ENCODE measurements around the gene UNKL.

Gene UNKL

GRCh38 chr16:1414532-1415260 is at the start of gene UNKL:
UNKL (minus strand) TSS chr16:1414704; CDS start chr16:1414691, 13 bp downstream.
- H3K9me3 ChIP-seq (ENCODE audit: control insufficient read depth, insufficient read depth, low read depth, low read length) = no peaks in the 10 kb centered on the region
- peaks cover 0 to 12% of the 10 kb centered on the region in 2 experiments; a peak in 2 of 3 replicates for H3K36me3 ChIP-seq (ENCODE audit: control insufficient read depth in 2 of 2, insufficient read depth in 1 of 2, low read length in 2 of 2)
- ChIA-PET POLR2A (no interaction called here), CTCF (interaction anchor here (0.6 to 1.5 kb wide), 2 partner anchors 51 to 87 kb away, joined by 4 read pairs; no protein-coding TSS in a partner anchor)
- peak within 1 kb of the TSS; percentile 91 for H3K4me3 ChIP-seq (ENCODE audit: low read depth, low read length)
- H3K27ac ChIP-seq (ENCODE audit: extremely low read depth, low read depth, low read length) = peak within 1 kb of the TSS; percentile 70; the same call in 1 of the 2 replicates
- TF ChIP-seq ZNF580 (tag by site-specific recombination; IDR thresholded peaks at IDR 0.05) (no peak), REPIN1 (tag by site-specific recombination; IDR thresholded peaks at IDR 0.05; ENCODE audit: low read depth) (no peak), ZNF26 (tag by site-specific recombination; IDR thresholded peaks at IDR 0.05) (no peak), ZNF341 (tag by site-specific recombination; IDR thresholded peaks at IDR 0.05; ENCODE audit: low read depth) (peak; percentile 84), ZNF76 (tag by site-specific recombination; IDR thresholded peaks at IDR 0.05; ENCODE audit: borderline replicate concordance, low read depth) (no peak), ZBTB20 (tag by site-specific recombination; IDR thresholded peaks at IDR 0.05) (peak; percentile 29; the same call in 1 of the 2 replicates), ZNF335 (tag by site-specific recombination; conservative IDR thresholded peaks at IDR 0.05) (peak; percentile 23; the same call in 1 of the 2 replicates), ZEB2 (tag by site-specific recombination; IDR thresholded peaks at IDR 0.05) (no peak)
- peaks cover 4% of the 10 kb centered on the region for H3K4me1 ChIP-seq (ENCODE audit: control insufficient read depth, insufficient read depth, low read length)

- POLR2A ChIA-PET = no interaction called here
- Histone ChIP-seq H3K4me1 (ENCODE audit: control insufficient read depth, insufficient read depth, low read length) (no peaks in the 10 kb centered on the region), H3K9me3 (ENCODE audit: control insufficient read depth, insufficient read depth, low read depth, low read length) (no peaks in the 10 kb centered on the region), H3K4me3 (ENCODE audit: low read depth, low read length) (no peak overlapping the region), H3K27ac (ENCODE audit: extremely low read depth, low read depth, low read length) (no peak overlapping the region), H3K36me3 (ENCODE audit: control insufficient read depth in 2 of 2, insufficient read depth in 1 of 2, low read length in 2 of 2) (peaks cover 0 to 53% of the 10 kb centered on the region in 2 experiments; a peak in 1 of 3 replicates)
- CTCF ChIA-PET = no interaction called here
- no peak for TF ChIP-seq ZSCAN23 (tag by site-specific recombination; IDR thresholded peaks at IDR 0.05)
- no peak for TF ChIP-seq ZNF10 (tag by site-specific recombination; IDR thresholded peaks at IDR 0.05)
- TF ChIP-seq ZNF24 (tag by site-specific recombination; IDR thresholded peaks at IDR 0.05) = no peak
- no peak for TF ChIP-seq GLIS2 (tag by site-specific recombination; IDR thresholded peaks at IDR 0.05)
- TF ChIP-seq ZNF133 (tag by site-specific recombination; IDR thresholded peaks at IDR 0.05) = no peak
- TF ChIP-seq KLF17 (tag by site-specific recombination; IDR thresholded peaks at IDR 0.05) = no peak
- TF ChIP-seq ZNF18 (tag by site-specific recombination; IDR thresholded peaks at IDR 0.05) = no peak
- no peak for TF ChIP-seq ZNF624 (tag by site-specific recombination; IDR thresholded peaks at IDR 0.05)
- TF ChIP-seq ZNF175 (tag by site-specific recombination; IDR thresholded peaks at IDR 0.05) = no peak
- no peak for TF ChIP-seq GLI2 (tag by site-specific recombination; IDR thresholded peaks at IDR 0.05; ENCODE audit: borderline replicate concordance, low read depth)
- TF ChIP-seq ZNF335 (tag by site-specific recombination; conservative IDR thresholded peaks at IDR 0.05) = no peak
- no peak for TF ChIP-seq ZNF776 (tag by site-specific recombination; IDR thresholded peaks at IDR 0.05; ENCODE audit: borderline replicate concordance)
- TF ChIP-seq ZNF670 (tag by site-specific recombination; IDR thresholded peaks at IDR 0.05; ENCODE audit: low read depth) = no peak
- TF ChIP-seq ZNF660 (tag by site-specific recombination; IDR thresholded peaks at IDR 0.05) = no peak
- no peak for TF ChIP-seq ZBTB1 (tag by site-specific recombination; IDR thresholded peaks at IDR 0.05)
- no peak for TF ChIP-seq ZNF148 (tag by site-specific recombination; IDR thresholded peaks at IDR 0.05; ENCODE audit: borderline replicate concordance)
- no peak for TF ChIP-seq PATZ1 (tag by site-specific recombination; IDR thresholded peaks at IDR 0.05)
- no peak for TF ChIP-seq ZNF239 (tag by site-specific recombination; IDR thresholded peaks at IDR 0.05)
These were observed 46.6 kb upstream of the UNKL start for GRCh38 chr16:1461146-1461545.
